Pulmonary artery endothelial cell (primary cell): ENCODE results near the gene TBX6. TPM values are rescaled to one million over a fixed set of nuclear protein-coding genes. Genes with fewer than 3 reads are reported as not detected.

Experiments used
- DNase-seq: peaks from one replicate; pipeline ENCODE4 v3.0.0-alpha.2; 2011; ENCODE audit warnings: low read depth, low spot score
- total RNA-seq: library from RNA; depleted of rRNA; stranded (reverse); fragments of >200 nt; gene quantifications from 2 replicates; pipeline ENCODE4 v1.2.3, GENCODE V29; 2014

TBX6 gene
- total RNA-seq, 1 donor from 2014 or later = 0.07 TPM

GRCh38 chr16:30113711-30114333 is 22.1 kb upstream of the TBX6 start:
- DNase-seq = no peak

- DNase-seq = no peak
Observed at GRCh38 chr16:30113031-30113710, 21.4 kb upstream of the TBX6 start, which contains the start of gene GDPD3. TSS of gene GDPD3 (minus strand) at chr16:30113537. CDS start at chr16:30113478, 59 bp downstream.

- no peak for DNase-seq
Observed at GRCh38 chr16:30112197-30113030, 20.7 kb upstream of the TBX6 start.

DNA sequence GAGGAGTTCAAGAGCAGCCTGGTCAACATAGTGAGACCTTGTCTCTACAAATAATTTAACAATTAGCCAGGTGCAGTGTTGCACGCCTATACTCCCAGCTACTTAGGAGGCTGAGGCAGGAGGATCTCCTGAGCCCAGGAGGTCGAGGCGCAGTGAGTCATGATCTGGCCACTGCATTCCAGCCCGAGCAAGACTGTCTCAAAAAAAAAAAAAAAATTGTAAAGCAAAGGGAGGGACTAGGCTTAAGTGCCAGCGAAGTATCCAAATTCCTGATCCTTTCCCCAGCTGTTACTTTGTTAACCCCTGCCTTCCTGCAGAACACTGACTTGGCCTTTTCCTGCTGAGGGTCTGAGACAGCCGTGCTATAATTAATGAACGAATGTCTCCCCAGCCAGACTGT is 18.9 kb upstream of the TBX6 start:
- no peak for DNase-seq

- DNase-seq = no peak
Observed at GRCh38 chr16:30108059-30108850, 16.5 kb upstream of the TBX6 start.

- no peak for DNase-seq
Observed at GRCh38 chr16:30104492-30104891, 12.8 kb upstream of the TBX6 start.

GRCh38 chr16:30104090-30104489 is 12.4 kb upstream of the TBX6 start:
- no peak for DNase-seq

DNA sequence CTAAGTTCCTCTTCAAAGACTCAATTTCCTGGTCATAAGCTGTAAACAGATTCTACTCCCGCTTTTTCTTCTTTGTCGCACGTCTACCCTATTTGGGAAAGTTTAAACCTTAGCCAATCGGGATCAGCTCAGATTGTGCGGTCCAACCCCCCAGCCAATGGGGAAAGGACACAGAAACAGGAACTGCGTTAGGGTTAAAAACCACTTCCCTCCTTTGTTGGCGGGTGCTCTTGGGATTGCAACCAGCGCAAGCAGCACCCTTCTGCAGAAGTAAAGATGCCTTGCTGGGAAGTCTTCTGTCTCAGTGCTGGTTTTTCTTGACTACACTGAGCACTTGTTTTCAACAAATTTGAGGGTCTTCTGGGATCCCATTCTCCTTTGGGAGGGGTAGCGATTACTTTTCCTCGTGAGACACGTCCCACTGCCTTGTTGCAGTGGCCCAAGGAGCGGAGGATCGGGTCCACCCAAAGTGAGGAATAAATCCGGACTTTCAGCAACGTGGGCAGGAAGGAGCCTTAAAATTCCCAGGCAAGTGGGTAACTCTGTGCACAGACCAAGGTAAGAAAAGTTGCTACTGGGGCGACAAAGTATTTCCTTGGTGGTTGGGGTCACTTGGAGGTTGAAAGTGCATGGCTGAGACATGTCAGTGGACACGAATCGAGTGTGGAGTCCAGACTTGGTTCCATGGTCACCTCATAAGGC is 5.3 kb upstream of the TBX6 start:
- DNase-seq = no peak

DNA sequence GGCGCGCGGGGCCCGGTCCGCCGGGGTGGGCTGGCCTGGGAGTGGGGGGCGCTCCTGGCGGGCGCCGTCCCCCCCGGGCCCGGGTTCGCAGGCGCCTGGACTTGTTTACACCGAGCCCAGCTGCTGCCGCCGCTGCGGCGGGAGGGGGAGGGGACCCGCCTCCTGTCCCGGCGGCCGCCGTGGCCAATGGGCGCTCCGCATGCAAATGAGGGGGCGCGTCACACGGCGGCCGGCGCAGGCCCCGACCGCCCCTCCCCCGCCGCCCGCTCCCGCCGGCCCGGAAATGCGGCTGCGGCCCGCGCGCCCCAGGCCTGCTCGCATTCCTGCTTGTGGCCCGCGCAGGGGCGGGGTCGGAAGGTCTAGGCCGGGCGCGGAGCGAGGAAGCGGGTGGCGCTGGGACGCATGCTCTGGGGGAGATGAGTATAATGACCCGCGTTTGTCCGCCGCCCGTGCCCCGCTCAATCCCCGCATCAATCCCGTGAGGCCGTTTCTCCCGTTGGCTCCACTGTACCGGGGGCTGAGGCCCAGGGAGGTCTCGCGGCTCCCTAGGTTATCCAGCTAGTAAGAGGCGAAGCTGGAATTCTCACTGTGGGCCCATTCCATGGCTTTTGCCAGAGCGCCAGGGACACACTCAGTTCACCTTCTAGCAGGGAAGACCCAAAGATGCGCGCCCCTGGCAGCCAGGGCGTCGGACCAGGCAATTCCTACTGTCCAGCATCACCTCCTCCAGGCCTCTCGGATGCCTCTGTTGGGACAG is 4.6 kb upstream of the TBX6 start, which contains the start of gene YPEL3:
Gene YPEL3 (minus strand): TSS at position 109 of the 757 bp plus-strand sequence. CDS start 731 bp downstream, outside the sequence.
- DNase-seq = peak; percentile 55

DNA sequence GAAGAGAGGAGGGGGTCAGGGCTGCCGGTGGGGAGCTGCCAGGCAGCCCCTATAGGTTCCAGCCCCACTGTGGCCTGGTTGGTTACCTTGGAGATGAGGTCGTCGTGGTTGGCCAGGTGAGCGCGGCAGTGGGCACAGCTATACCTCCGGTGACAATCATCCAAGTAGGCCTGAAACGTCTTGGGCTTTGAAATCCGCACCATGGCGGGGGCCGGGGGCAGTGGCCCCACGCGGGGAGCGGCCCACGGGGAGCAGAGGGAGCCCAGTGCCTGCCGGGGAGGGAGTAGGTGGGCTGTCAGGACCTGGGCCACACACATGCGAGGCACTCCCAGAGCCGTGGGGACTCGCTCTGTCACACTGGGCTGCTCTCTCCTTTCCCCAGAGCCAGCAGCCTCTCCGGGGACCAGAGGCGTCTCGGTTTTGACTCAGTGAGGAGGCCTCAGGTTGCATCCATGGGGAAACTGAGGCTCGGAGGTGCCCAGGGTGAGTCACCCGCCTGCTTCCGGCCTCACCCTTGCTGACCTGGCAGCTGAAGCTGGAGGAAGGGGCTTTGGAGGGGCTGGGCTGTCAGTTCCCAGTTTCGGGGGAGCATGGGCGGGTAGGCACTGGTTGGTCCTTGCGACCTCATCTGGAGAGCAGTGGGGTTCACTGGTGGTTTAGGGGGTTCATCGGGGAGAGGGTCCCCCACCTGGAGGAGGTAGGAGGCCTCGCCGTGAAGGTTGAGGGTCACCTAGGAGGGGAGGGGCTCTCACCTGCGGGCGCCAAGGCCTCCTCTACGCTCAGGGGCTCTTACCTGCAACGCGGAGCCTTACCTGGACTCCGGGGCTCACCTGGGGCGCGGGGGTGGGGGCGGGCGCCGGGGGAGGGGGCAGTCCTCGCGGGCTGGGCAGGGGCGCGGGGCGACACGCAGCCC is 3.7 kb upstream of the TBX6 start:
- DNase-seq = no peak

DNA sequence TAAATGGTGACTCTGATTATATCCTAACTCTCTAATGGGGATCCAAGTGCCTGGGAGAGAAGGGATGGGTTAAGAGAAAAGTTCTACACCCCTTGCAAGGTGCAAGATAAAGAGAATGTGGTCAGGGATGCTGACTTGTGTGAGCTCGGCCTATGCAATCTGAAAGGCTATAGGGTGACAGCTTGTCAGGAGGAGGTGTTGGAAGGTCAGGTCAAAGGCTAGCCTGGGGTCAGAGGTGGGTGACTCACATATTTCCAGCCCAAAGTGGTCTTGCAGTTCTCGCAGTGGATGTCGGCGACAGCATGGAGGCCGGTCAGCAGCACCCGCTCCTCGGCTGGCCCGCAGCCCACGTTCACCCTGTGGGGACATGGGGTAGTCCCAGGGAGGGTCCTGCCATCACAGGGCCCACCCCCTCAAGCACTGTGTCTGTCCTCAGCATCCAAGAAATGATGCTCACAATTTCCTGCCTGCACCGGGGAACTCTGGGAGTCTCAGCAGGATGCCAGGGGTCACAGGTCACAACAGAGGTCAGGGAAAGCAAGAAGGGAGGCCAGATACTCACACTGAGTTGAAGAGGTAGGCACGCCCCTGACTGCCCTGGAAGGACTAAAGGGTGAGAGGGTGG is 2.9 kb upstream of the TBX6 start:
- DNase-seq = no peak

GRCh38 chr16:30092373-30093010 is 768 bp upstream of the TBX6 start:
- DNase-seq = peak; percentile 88

DNA sequence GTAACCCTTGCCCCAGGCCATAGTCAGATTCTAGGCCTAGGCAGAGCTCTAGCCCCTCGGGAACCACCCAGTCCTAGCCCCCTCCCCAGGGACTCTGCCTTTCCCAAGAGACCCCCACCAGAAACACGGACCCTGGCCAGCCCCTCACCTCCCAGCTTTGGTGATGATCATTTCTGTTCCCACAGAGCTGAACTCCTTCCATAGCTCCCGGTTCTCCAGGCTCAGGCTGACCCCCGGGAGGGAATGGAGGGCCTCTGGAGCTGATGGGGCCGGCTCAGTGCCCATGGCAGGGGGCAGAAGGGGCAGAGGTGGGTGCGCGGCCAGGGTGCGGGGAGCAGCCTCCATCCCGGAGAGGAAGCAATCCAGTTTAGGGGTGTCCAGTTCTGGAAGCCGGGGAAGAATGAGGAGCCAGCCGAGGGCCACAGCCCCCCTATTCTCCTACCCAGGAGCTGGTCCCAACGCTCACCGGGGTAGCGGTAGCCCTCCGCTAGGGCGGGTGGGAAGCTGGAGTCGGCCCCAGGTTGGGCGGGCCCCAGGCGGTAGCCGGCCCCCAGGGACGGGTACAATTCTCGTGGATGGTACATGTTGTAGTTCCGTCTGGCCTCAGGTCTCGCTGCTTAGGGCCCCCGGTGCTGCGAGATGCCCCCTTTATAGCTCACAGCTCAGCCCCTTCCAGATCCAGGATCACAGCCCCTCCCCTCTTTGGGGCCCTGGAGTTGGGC is 953 bp downstream of the TBX6 start:
- no peak for DNase-seq

DNA sequence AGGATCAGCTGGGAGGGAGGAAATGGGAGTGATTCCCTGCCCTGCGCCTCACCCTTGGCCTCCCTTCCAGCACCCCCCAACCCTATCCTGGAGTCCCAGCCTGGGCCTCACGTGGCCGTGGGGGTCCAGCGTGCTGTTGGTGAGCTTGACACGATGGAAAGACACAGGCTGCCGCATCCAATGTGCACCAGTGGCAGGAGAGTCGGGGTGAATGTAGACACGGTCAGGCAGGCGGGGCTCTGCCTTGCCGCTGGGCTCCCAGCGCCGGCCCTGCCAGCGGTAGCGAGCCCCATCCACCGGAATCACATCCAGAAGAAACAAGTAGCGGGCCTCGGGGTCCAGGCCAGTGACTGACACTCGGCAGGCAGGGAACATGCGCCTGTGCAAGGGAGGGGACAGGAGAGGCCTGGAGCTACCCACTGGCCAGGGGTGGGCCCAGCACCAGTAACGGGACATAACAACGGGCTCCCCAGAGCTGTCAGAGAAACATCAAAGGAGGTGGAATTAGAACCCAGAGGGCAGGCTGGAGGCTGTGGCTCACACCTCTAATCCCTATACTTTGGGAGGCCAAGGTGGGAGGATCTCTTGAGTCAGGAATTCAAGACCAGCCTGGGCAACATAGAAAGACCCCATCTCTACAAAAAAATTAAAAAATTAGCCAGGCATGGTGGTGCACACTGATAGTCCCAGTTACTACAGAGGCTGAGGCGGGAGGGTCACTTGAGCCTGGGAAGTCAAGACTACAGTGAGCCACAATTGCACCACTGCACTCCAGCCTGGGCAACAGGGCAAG is 2.7 kb downstream of the TBX6 start:
- DNase-seq = no peak

DNA sequence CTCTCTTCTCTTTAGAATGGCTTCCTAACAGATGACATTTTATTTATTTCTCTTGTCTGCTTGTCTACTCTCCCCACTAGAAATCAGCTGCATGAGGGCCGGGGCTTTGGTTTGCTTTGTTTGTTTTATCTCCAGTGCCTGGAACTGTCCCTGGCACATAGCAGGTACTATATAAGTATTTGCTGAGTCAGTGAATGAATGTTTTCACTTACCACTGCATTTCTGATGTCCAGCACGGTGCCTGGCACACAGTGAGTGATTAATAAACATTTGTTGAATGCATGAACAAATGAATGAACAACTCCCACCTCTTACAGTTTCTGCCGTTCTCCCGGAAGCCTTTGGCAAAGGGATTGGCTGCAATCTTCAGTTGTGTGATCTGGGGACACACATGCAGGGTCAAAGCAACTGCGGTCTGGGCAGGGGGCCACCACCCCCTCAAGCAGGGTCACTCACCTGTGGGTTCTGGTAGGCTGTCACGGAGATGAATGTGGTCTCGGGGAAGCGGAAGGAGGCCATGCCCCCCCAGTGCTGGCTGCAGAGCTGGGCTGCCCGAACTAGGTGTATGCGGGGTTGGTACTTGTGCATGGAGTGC is 3.4 kb downstream of the TBX6 start:
- no peak for DNase-seq
